Natural killer cell (primary cell): ENCODE data around the gene SBNO2. TPM values are rescaled to one million over a fixed set of nuclear protein-coding genes. Genes with fewer than 3 reads are reported as not detected.
A peak's percentile ranks its signal among the peaks of the same experiment; 100 is the strongest.

Source experiments
- ATAC-seq, 3 donors: fragments of 150-1000 bp in 2 of 3; fragments of 200-7000 bp in 1 of 3; cut with Tn5 transposase; 1 replicate in 1 of 3; 2 replicates in 2 of 3; pipeline ENCODE4 v1.10.0; 2021; ENCODE audit warnings: mild to moderate bottlenecking in 2 of 3, moderate library complexity in 2 of 3
- DNase-seq, 2 donors: peaks; one replicate each; pipeline versions ENCODE4 v3.0.0 to v3.0.0-alpha.2; 2013 to 2021; ENCODE audit warnings: mixed read lengths in 1 of 2
- H3K27ac ChIP-seq: one replicate; pipeline ENCODE4 v1.5.1; 2013; ENCODE audit warnings: mild to moderate bottlenecking, low read length
- H3K27me3 ChIP-seq: one replicate; pipeline ENCODE4 v1.6.1; 2013; ENCODE audit warnings: low read length; ENCODE audit not compliant: control insufficient read depth, insufficient read depth
- H3K36me3 ChIP-seq: one replicate; pipeline ENCODE4 v1.6.1; 2013; ENCODE audit warnings: low read length; ENCODE audit not compliant: control insufficient read depth, insufficient read depth
- H3K4me1 ChIP-seq: one replicate; pipeline ENCODE4 v1.6.1; 2013; ENCODE audit warnings: low read length; ENCODE audit not compliant: control insufficient read depth, insufficient read depth
- H3K4me3 ChIP-seq: one replicate; pipeline ENCODE4 v1.5.1; 2013; ENCODE audit warnings: low read length
- H3K9me3 ChIP-seq: one replicate; pipeline ENCODE4 v1.6.1; 2013; ENCODE audit warnings: low read length; ENCODE audit not compliant: control insufficient read depth, insufficient read depth
- H3K27ac Mint-ChIP-seq, 2 donors: one replicate each; pipeline ENCODE4 v1.8.0; 2022; ENCODE audit warnings: mild to moderate bottlenecking in 2 of 2, mixed read lengths in 2 of 2, moderate library complexity in 1 of 2
- H3K27me3 Mint-ChIP-seq, 2 donors: one replicate each; pipeline ENCODE4 v1.8.0; 2022; ENCODE audit warnings: low read depth in 2 of 2, mixed read lengths in 2 of 2
- H3K36me3 Mint-ChIP-seq: one replicate; pipeline ENCODE4 v1.8.0; 2022; ENCODE audit warnings: mixed read lengths
- H3K4me1 Mint-ChIP-seq, 2 donors: one replicate each; pipeline ENCODE4 v1.8.0; 2022; ENCODE audit warnings: mixed read lengths in 2 of 2
- H3K4me3 Mint-ChIP-seq: one replicate; pipeline ENCODE4 v1.8.0; 2022; ENCODE audit warnings: mild to moderate bottlenecking, moderate library complexity, mixed read lengths
- H3K9me3 Mint-ChIP-seq, 2 donors: one replicate each; pipeline ENCODE4 v1.8.0; 2022; ENCODE audit warnings: mixed read lengths in 2 of 2
- WGBS: methylation state at CpG from one replicate; pipeline ENCODE4 v1.1.7; 2013; ENCODE audit warnings: missing lambda C conversion rate; ENCODE audit not compliant: insufficient coverage; 5-methylcytosine and 5-hydroxymethylcytosine counted together
- intact Hi-C: fragments of 100-400 bp; cut with micrococcal nuclease; formaldehyde crosslinking; loops from one replicate; pipeline ENCODE4 v1.14.2; 2022
- total RNA-seq, 4 donors: library from RNA; stranded (reverse); fragments of 120-200 nt in 1 of 4; gene quantifications; one replicate each; pipeline versions ENCODE4 v1.2.3 to v1.2.4, GENCODE V29; 2013 to 2022
- TF ChIP-seq, protein P1 (sequence below): fragments of 200-600 bp; IDR thresholded peaks from one replicate; pipeline ENCODE4 v1.8.0; 2022; ENCODE audit warnings: antibody characterized with exemption

Gene SBNO2
- total RNA-seq, 3 donors from 2014 or later (not counting 1 experiment from before 2014, with no cell fraction given): 92.0 to 106 (median 94.3) TPM

DNA sequence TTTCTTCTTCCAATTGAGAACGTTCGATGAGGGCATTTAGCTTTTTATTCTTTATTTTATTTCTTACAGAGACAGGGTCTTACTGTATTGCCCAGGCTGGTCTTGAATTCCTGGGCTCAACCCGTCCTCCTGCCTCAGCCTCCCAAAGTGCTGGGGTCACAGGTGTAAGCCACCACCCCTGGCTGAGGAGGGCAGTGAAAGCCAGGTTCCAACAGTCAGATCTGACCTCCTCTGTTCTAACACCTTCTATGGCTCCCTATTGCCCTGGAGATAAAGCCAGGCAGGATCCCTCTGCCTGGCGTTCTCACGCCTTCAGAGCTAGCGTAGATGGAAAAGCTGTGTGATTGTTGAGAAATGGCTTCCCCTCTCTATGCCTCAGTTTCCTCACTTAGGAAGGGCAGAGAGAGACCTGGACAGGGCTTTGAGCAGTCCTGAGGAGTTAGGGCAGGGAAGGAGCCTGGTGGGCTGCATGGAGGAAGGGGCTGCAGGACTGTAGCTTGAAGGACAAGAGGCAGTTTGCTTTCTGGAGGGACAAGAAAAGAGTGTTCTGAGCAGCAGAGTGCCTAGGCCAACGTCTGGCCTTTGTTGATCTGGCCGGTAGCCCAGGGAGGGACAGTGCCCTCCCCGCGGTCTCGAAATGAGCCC lies 101.6 kb downstream of the SBNO2 start:
- H3K27me3 Mint-ChIP-seq: no peaks in the 10 kb centered on the region
- peak overlapping the region; percentile 73 to 91 for H3K27ac Mint-ChIP-seq
- Histone ChIP-seq H3K27me3 (no peaks in the 10 kb centered on the region), H3K27ac (no peak overlapping the region), H3K4me3 (no peak overlapping the region), H3K36me3 (peaks cover 69% of the 10 kb centered on the region), H3K4me1 (peaks cover 88% of the 10 kb centered on the region), H3K9me3 (no peaks in the 10 kb centered on the region)
- intact Hi-C loops: no loop called here
- DNase-seq (no peak), ATAC-seq (no peak)
- H3K4me1 Mint-ChIP-seq: peaks cover 43 to 51% of the 10 kb centered on the region in 2 donors
- TF ChIP-seq, protein P1, sequence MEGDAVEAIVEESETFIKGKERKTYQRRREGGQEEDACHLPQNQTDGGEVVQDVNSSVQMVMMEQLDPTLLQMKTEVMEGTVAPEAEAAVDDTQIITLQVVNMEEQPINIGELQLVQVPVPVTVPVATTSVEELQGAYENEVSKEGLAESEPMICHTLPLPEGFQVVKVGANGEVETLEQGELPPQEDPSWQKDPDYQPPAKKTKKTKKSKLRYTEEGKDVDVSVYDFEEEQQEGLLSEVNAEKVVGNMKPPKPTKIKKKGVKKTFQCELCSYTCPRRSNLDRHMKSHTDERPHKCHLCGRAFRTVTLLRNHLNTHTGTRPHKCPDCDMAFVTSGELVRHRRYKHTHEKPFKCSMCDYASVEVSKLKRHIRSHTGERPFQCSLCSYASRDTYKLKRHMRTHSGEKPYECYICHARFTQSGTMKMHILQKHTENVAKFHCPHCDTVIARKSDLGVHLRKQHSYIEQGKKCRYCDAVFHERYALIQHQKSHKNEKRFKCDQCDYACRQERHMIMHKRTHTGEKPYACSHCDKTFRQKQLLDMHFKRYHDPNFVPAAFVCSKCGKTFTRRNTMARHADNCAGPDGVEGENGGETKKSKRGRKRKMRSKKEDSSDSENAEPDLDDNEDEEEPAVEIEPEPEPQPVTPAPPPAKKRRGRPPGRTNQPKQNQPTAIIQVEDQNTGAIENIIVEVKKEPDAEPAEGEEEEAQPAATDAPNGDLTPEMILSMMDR: no peak
- H3K9me3 Mint-ChIP-seq: no peaks in the 10 kb centered on the region
- H3K36me3 Mint-ChIP-seq: peaks cover 7% of the 10 kb centered on the region
- WGBS: 91% methylated on average over 10 of the region's 11 CpGs
- H3K4me3 Mint-ChIP-seq: peak overlapping the region; percentile 85

DNA sequence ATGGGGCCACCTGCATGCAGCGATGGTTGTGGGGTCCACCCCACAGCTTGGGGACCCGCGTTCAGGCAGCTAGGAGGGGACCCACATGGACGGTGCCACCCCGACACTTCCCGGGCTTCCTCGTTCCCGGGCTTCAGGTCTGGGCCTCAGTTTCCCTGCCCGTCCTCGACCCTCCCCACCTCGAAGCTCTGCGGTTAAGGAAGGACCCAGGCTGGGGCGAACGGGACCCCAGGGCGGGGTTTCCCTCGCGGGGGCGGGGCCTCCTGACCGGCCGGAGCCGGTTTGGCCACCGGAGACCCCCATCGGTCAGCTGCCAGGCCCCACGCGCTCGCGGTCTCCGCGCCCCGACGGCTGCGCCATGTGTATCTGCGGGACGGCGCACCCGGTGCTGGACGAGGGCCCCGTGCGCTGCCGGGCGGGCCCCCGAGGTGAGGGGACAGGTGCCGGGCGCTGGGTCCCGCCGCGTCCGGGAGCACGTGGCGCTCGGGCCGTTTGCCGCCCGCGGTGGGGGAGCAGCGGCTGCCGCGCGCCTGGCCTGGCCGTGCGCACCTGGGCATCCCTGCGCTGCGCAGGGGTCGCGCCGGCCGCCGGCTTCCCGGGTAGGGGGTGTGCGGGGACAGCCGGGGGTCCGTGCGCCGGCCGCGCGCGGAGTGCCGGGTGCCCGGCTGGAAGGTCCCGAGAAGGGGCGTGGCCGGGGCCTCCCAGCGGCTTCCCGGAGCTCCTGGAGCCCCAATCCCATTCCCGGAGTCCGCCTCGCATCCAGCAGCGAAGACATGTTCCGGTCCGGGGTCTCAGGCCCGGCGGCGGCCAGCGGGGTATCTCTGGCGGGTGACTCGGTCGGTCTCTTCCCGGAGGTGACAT lies 102.9 kb downstream of the SBNO2 start:
- no peaks in the 10 kb centered on the region for H3K27me3 ChIP-seq
- WGBS: 93% methylated on average over 99 of the region's 99 CpGs
- H3K9me3 Mint-ChIP-seq: no peaks in the 10 kb centered on the region
- H3K9me3 ChIP-seq: no peaks in the 10 kb centered on the region
- no peak for DNase-seq
- intact Hi-C loops: no loop called here
- H3K27ac Mint-ChIP-seq: peak overlapping the region; percentile 73 to 93
- H3K36me3 ChIP-seq: peaks cover 65% of the 10 kb centered on the region
- no peak overlapping the region for H3K4me3 ChIP-seq
- H3K4me1 Mint-ChIP-seq: peaks cover 37 to 46% of the 10 kb centered on the region in 2 donors
- no peak overlapping the region for H3K4me3 Mint-ChIP-seq
- no peak overlapping the region for H3K27ac ChIP-seq
- H3K36me3 Mint-ChIP-seq: peaks cover 7% of the 10 kb centered on the region
- H3K27me3 Mint-ChIP-seq: no peaks in the 10 kb centered on the region
- TF ChIP-seq, protein P1: no peak
- H3K4me1 ChIP-seq: peaks cover 82% of the 10 kb centered on the region
- no peak for ATAC-seq

DNA sequence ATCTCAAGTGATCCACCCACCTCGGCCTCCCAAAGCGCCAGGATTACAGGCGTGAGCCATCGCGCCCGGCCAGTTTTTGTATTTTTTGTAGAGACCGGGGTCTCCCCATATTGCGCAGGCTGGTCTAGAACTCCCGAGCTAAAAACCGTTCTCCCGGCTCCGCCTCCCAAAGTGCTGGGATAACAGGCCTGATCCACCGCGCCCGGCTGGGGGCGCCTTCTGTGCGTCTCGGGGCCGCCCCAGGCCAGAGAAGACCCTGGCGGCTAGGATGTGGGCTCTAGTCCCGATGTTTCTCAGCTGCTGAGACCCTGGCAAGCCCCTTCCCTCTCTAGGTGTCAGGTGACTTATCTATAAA lies 103.5 kb downstream of the SBNO2 start:
- Histone ChIP-seq H3K4me3 (no peak overlapping the region), H3K36me3 (peaks cover 59% of the 10 kb centered on the region), H3K27me3 (no peaks in the 10 kb centered on the region), H3K4me1 (peaks cover 82% of the 10 kb centered on the region), H3K27ac (no peak overlapping the region), H3K9me3 (no peaks in the 10 kb centered on the region)
- intact Hi-C loops: no loop called here
- peaks cover 2% of the 10 kb centered on the region for H3K36me3 Mint-ChIP-seq
- TF ChIP-seq, protein P1: no peak
- peak overlapping the region; percentile 91 for H3K4me3 Mint-ChIP-seq
- no peaks in the 10 kb centered on the region for H3K27me3 Mint-ChIP-seq
- H3K9me3 Mint-ChIP-seq: no peaks in the 10 kb centered on the region
- ATAC-seq (no peak), DNase-seq (no peak)
- peak overlapping the region; percentile 33 to 93 for H3K27ac Mint-ChIP-seq
- peaks cover 31 to 46% of the 10 kb centered on the region in 2 donors for H3K4me1 Mint-ChIP-seq
- WGBS: 95% methylated on average over 21 of the region's 21 CpGs
